OCI-LY7 (cell line): ENCODE measurements around the gene ETFB.
A peak's percentile ranks its signal among the peaks of the same experiment; 100 is the strongest.

Source experiments
- EZH2phosphoT487 ChIP-seq: fragments of 200-600 bp; sonication (generic); IDR thresholded peaks from 2 replicates; pipeline ENCODE4 v1.6.1; 2018; ENCODE audit warnings: low read depth, borderline replicate concordance, mild to moderate bottlenecking, mixed run types, antibody characterized with exemption, low read length, moderate library complexity, mixed read lengths
- TF ChIP-seq, protein P1 (sequence below): fragments of 200-600 bp; sonication (generic); conservative IDR thresholded peaks from 2 replicates; pipeline ENCODE4 v1.5.1; 2014; ENCODE audit warnings: mild to moderate bottlenecking, antibody characterized with exemption, low read length, moderate library complexity, mixed read lengths

DNA sequence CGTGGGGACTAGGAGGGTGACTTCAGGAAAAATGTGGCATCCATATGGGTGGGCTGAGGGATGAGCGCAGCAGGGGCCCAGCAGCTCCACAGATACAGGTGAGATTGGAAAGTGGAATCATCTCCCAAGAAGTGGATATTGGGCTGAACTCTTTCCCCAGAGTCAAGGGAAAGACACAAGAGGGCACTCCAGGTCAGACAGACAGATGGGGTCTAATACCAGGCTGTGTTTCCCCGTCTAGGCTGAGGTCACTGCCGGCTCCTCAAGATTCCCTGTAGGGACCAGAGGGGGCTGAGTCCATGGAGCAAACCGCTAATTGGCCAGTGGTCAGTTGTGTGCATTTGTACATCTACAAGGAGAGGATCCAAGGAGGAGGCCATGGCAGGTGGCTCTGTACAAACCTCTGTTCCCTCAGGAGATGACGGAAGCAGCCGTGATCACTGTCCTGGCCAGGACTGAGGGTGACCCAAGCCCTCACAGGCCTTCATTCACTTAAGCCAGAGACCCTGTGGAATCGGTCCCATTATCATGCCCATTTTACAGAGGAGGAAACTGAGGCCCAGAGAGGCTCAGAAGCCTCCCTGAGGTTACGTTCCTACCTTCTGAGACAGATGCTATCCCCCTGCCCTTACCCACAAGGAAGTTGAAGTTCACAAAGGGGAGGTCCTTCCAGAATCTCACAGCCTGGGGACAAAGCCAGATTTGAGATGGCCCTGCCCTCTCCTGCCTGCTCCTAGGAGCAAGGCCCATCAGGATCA, 69.7 kb downstream of the ETFB start:
- TF ChIP-seq, protein P1, sequence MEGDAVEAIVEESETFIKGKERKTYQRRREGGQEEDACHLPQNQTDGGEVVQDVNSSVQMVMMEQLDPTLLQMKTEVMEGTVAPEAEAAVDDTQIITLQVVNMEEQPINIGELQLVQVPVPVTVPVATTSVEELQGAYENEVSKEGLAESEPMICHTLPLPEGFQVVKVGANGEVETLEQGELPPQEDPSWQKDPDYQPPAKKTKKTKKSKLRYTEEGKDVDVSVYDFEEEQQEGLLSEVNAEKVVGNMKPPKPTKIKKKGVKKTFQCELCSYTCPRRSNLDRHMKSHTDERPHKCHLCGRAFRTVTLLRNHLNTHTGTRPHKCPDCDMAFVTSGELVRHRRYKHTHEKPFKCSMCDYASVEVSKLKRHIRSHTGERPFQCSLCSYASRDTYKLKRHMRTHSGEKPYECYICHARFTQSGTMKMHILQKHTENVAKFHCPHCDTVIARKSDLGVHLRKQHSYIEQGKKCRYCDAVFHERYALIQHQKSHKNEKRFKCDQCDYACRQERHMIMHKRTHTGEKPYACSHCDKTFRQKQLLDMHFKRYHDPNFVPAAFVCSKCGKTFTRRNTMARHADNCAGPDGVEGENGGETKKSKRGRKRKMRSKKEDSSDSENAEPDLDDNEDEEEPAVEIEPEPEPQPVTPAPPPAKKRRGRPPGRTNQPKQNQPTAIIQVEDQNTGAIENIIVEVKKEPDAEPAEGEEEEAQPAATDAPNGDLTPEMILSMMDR = peak; percentile 25; the same call in 1 of the 2 replicates
- TF ChIP-seq EZH2phosphoT487 = no peak
